Measurements from ENCODE around the gene EPHA5. TPM values are rescaled to one million over a fixed set of nuclear protein-coding genes. Genes with fewer than 3 reads are reported as not detected.

Gene EPHA5
- total RNA-seq (2021) (0.04 to 0.09 TPM (median 0.09 TPM) in 3 replicates), Bru-seq, nascent RNA (percentile 7 among the genes with signal in this experiment)
- long read RNA-seq, experiment 1, partial matches to known transcripts: 0 of 1 reads
- long read RNA-seq, experiment 1, other reads (novel, unspliced or antisense): 1 of 1 reads
- long read RNA-seq, experiment 2: 0 reads
- long read RNA-seq, experiment 3: 0 reads

GRCh38 chr4:65670331-65671031, at the start of gene EPHA5:
EPHA5 (minus strand) TSS chr4:65670489; CDS start chr4:65669742, 747 bp downstream.
- ChIA-PET CTCF (interaction anchor here (0.9 kb wide), 2 partner anchors 13 to 935 kb away, joined by 3 read pairs; no protein-coding TSS in a partner anchor), POLR2A (interaction anchor here (0.8 kb wide), 1 partner anchor 13 kb away, joined by 3 read pairs; no protein-coding TSS in a partner anchor)
- ATAC-seq: peak; percentile 83
- Mint-ChIP-seq H3K36me3 (no peaks in the 10 kb centered on the region), H3K27ac (no peak within 1 kb of the TSS), H3K9me3 (no peaks in the 10 kb centered on the region), H3K27me3 (ENCODE audit: low read depth) (peaks cover 79% of the 10 kb centered on the region), H3K4me1 (peaks cover 40% of the 10 kb centered on the region), H3K4me3 (peak within 1 kb of the TSS; percentile 78)
- peak; percentile 85 for DNase-seq (ENCODE audit: low spot score)
- TF ChIP-seq FOXK1 (CRISPR knock-in tag; IDR thresholded peaks at IDR 0.05) (peak; percentile 68; the same call in 1 of the 2 replicates), TP53 (CRISPR knock-in tag; IDR thresholded peaks at IDR 0.05) (peak; percentile 64; the same call in 1 of the 2 replicates), EMX1 (CRISPR knock-in tag; IDR thresholded peaks at IDR 0.05) (no peak), CREM (CRISPR knock-in tag; IDR thresholded peaks at IDR 0.05) (peak; percentile 83), MAX (CRISPR knock-in tag; IDR thresholded peaks at IDR 0.05) (peak; percentile 92), SMAD3 (CRISPR knock-in tag; IDR thresholded peaks at IDR 0.05; ENCODE audit: borderline replicate concordance) (0 out of 2 replicates have a peak, but pooled peaks have one; percentile 34), ZNF423 (CRISPR knock-in tag; IDR thresholded peaks at IDR 0.05) (0 out of 2 replicates have a peak, but pooled peaks have one; percentile 40), MYBL2 (CRISPR knock-in tag; IDR thresholded peaks at IDR 0.05) (0 out of 2 replicates have a peak, but pooled peaks have one; percentile 44), ZNF121 (CRISPR knock-in tag; IDR thresholded peaks at IDR 0.05) (peak; percentile 84), ZBTB21 (CRISPR knock-in tag; IDR thresholded peaks at IDR 0.05; ENCODE audit: borderline replicate concordance) (0 out of 2 replicates have a peak, but pooled peaks have one; percentile 56), FOXP1 (CRISPR knock-in tag; IDR thresholded peaks at IDR 0.05; ENCODE audit: borderline replicate concordance) (peak; percentile 46; the same call in 1 of the 2 replicates), ETV6 (CRISPR knock-in tag; IDR thresholded peaks at IDR 0.05) (peak; percentile 90), NFE2L1 (CRISPR knock-in tag; IDR thresholded peaks at IDR 0.05) (peak; percentile 91), PRDM15 (CRISPR knock-in tag; IDR thresholded peaks at IDR 0.05) (no peak), FOXP4 (CRISPR knock-in tag; IDR thresholded peaks at IDR 0.05) (peak; percentile 88), IRF1 (CRISPR knock-in tag; IDR thresholded peaks at IDR 0.05) (peak; percentile 86), ATF1 (CRISPR knock-in tag; IDR thresholded peaks at IDR 0.05) (0 out of 2 replicates have a peak, but pooled peaks have one; percentile 66), HMGXB4 (CRISPR knock-in tag; IDR thresholded peaks at IDR 0.05) (peak; percentile 70), ZNF281 (CRISPR knock-in tag; IDR thresholded peaks at IDR 0.05) (0 out of 2 replicates have a peak, but pooled peaks have one; percentile 27), E2F1 (CRISPR knock-in tag; IDR thresholded peaks at IDR 0.05) (peak; percentile 70; the same call in 1 of the 2 replicates), ZNF232 (CRISPR knock-in tag; IDR thresholded peaks at IDR 0.05) (peak; percentile 78)

Measured in WTC11 (cell line).